ENCODE data around the gene HOXD11. TPM values are rescaled to one million over a fixed set of nuclear protein-coding genes. Genes with fewer than 3 reads are reported as not detected.

Gene HOXD11
- total and polyA plus RNA-seq, 2 of the 13 experiments (the other 11 are each of a cell fraction or from before 2014, with no cell fraction given) = not detected

DNA sequence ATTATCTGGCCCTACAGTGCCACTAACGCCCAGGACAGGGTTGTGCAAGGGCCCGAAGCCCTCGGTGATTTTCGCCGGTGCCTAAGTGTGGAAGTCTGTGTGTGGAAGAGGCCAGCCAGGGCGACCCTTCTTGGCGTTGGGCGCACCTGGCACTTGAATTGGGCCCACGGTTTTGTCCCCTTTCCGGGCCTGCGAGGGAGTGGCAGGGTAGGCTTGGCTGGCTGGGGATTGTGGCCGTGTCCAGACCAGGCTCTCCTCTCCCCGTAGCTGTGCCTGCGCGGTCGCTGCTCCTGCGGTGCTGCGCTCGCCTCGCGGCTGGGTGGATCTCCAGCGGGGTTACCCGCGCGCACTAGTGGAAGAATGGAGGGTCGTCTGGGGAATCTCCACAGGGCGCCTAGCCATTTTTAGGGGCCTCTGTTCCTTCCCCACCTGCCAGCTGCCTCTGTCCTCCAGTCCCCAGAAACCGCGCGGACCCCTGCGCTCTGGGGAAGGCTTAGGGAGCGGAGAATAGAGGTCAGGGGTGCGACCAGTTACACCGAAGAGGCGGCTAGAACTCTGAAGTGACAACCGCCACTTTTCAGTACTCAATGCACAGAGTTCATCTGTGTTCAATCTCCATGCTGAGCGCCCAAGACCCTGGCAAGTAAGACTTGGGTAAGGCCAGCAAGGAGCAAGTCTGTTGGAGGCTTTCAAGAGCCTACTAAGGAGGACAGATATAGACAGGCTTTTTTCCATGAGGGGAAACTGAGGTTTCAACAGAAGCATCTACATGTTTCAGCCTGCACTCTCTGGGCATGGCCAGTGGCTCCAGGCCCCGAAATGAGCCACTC lies 39.3 kb upstream of the HOXD11 start:
- 50% methylated on average over 29 of the region's 38 CpGs for WGBS (ENCODE audit: low lambda C conversion rate)
- Histone ChIP-seq H3K4me1 (ENCODE audit: insufficient read depth, low read length) (no peaks in the 10 kb centered on the region), H3K9ac (ENCODE audit: insufficient read depth, low read depth, low read length) (no peak overlapping the region), H3K4me3 (replicated peaks in 1 of 3; ENCODE audit: insufficient read depth in 1 of 3, low read depth in 2 of 3, low read length in 3 of 3) (peak overlapping the region in 1 of 3 experiments; percentile 44; a peak in 1 of 6 replicates), H3K4me2 (ENCODE audit: low read depth, low read length) (peak overlapping the region; percentile 50), H4K20me1 (ENCODE audit: insufficient read depth, low read length) (no peaks in the 10 kb centered on the region), H3K27me3 (ENCODE audit: control insufficient read depth in 1 of 2, insufficient read depth in 2 of 2, low read length in 2 of 2) (peaks cover 18 to 68% of the 10 kb centered on the region in 2 experiments), H3K27ac (ENCODE audit: extremely low read length, insufficient read depth, low read length) (no peak overlapping the region), H3K36me3 (replicated peaks in 1 of 2; ENCODE audit: control insufficient read depth in 1 of 2, insufficient read depth in 2 of 2, low read length in 2 of 2) (no peaks in the 10 kb centered on the region), H3K79me2 (ENCODE audit: insufficient read depth, low read length) (no peaks in the 10 kb centered on the region), H2AFZ (ENCODE audit: low read length) (no peak overlapping the region), H3K9me3 (ENCODE audit: low read length) (no peaks in the 10 kb centered on the region)
- TF ChIP-seq, protein P1, sequence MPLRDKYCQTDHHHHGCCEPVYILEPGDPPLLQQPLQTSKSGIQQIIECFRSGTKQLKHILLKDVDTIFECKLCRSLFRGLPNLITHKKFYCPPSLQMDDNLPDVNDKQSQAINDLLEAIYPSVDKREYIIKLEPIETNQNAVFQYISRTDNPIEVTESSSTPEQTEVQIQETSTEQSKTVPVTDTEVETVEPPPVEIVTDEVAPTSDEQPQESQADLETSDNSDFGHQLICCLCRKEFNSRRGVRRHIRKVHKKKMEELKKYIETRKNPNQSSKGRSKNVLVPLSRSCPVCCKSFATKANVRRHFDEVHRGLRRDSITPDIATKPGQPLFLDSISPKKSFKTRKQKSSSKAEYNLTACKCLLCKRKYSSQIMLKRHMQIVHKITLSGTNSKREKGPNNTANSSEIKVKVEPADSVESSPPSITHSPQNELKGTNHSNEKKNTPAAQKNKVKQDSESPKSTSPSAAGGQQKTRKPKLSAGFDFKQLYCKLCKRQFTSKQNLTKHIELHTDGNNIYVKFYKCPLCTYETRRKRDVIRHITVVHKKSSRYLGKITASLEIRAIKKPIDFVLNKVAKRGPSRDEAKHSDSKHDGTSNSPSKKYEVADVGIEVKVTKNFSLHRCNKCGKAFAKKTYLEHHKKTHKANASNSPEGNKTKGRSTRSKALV (CRISPR knock-in tag; IDR thresholded peaks at IDR 0.05) = peak; percentile 74; the same call in 1 of the 2 replicates
- TF ChIP-seq ZNF678 (CRISPR knock-in tag; IDR thresholded peaks at IDR 0.05) (no peak), ZNF350 (CRISPR knock-in tag; IDR thresholded peaks at IDR 0.05; ENCODE audit: borderline replicate concordance, low read depth) (no peak), ZNF652 (CRISPR knock-in tag; IDR thresholded peaks at IDR 0.05; ENCODE audit: borderline replicate concordance, low read depth) (no peak), ZNF660 (CRISPR knock-in tag; IDR thresholded peaks at IDR 0.05; ENCODE audit: borderline replicate concordance, low read depth) (no peak), CEBPB (IDR thresholded peaks at IDR 0.05; ENCODE audit: borderline replicate concordance, low read depth, low read length) (0 out of 2 replicates have a peak, but pooled peaks have one; percentile 4), ZNF326 (CRISPR knock-in tag; IDR thresholded peaks at IDR 0.05; ENCODE audit: borderline replicate concordance) (no peak), SCMH1 (CRISPR knock-in tag; IDR thresholded peaks at IDR 0.05; ENCODE audit: borderline replicate concordance) (no peak), HNRNPLL (IDR thresholded peaks at IDR 0.05; ENCODE audit: low read depth, low read length, poor library complexity, severe bottlenecking) (peak; percentile 9)
- TF ChIP-seq, protein P2, sequence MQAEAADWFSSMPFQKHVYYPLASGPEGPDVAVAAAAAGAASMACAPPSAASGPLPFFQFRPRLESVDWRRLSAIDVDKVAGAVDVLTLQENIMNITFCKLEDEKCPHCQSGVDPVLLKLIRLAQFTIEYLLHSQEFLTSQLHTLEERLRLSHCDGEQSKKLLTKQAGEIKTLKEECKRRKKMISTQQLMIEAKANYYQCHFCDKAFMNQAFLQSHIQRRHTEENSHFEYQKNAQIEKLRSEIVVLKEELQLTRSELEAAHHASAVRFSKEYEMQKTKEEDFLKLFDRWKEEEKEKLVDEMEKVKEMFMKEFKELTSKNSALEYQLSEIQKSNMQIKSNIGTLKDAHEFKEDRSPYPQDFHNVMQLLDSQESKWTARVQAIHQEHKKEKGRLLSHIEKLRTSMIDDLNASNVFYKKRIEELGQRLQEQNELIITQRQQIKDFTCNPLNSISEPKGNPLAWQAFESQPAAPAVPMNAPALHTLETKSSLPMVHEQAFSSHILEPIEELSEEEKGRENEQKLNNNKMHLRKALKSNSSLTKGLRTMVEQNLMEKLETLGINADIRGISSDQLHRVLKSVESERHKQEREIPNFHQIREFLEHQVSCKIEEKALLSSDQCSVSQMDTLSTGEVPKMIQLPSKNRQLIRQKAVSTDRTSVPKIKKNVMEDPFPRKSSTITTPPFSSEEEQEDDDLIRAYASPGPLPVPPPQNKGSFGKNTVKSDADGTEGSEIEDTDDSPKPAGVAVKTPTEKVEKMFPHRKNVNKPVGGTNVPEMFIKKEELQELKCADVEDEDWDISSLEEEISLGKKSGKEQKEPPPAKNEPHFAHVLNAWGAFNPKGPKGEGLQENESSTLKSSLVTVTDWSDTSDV (CRISPR knock-in tag; IDR thresholded peaks at IDR 0.05) = no peak
- TF ChIP-seq, protein P3, sequence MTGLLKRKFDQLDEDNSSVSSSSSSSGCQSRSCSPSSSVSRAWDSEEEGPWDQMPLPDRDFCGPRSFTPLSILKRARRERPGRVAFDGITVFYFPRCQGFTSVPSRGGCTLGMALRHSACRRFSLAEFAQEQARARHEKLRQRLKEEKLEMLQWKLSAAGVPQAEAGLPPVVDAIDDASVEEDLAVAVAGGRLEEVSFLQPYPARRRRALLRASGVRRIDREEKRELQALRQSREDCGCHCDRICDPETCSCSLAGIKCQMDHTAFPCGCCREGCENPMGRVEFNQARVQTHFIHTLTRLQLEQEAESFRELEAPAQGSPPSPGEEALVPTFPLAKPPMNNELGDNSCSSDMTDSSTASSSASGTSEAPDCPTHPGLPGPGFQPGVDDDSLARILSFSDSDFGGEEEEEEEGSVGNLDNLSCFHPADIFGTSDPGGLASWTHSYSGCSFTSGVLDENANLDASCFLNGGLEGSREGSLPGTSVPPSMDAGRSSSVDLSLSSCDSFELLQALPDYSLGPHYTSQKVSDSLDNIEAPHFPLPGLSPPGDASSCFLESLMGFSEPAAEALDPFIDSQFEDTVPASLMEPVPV (CRISPR knock-in tag; IDR thresholded peaks at IDR 0.05) = no peak
- TF ChIP-seq, protein P4, sequence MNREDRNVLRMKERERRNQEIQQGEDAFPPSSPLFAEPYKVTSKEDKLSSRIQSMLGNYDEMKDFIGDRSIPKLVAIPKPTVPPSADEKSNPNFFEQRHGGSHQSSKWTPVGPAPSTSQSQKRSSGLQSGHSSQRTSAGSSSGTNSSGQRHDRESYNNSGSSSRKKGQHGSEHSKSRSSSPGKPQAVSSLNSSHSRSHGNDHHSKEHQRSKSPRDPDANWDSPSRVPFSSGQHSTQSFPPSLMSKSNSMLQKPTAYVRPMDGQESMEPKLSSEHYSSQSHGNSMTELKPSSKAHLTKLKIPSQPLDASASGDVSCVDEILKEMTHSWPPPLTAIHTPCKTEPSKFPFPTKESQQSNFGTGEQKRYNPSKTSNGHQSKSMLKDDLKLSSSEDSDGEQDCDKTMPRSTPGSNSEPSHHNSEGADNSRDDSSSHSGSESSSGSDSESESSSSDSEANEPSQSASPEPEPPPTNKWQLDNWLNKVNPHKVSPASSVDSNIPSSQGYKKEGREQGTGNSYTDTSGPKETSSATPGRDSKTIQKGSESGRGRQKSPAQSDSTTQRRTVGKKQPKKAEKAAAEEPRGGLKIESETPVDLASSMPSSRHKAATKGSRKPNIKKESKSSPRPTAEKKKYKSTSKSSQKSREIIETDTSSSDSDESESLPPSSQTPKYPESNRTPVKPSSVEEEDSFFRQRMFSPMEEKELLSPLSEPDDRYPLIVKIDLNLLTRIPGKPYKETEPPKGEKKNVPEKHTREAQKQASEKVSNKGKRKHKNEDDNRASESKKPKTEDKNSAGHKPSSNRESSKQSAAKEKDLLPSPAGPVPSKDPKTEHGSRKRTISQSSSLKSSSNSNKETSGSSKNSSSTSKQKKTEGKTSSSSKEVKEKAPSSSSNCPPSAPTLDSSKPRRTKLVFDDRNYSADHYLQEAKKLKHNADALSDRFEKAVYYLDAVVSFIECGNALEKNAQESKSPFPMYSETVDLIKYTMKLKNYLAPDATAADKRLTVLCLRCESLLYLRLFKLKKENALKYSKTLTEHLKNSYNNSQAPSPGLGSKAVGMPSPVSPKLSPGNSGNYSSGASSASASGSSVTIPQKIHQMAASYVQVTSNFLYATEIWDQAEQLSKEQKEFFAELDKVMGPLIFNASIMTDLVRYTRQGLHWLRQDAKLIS (CRISPR knock-in tag; IDR thresholded peaks at IDR 0.05) = no peak
- ChIA-PET CTCF (ENCODE audit: low intra/inter-chr PET ratio, low total read pairs) (no interaction called here), POLR2A (no interaction called here)
- intact Hi-C loops (cut with micrococcal nuclease; ENCODE audit: unreplicated experiment) (no loop called here), in situ Hi-C loops (cut with HindIII; ENCODE audit: extremely low pct_ligation_motif_present, low pct_unique_long_range_greater_than_20kb) (no loop called here)
- ATAC-seq (peak; percentile 68), DNase-seq (ENCODE audit: low spot score) (no peak), FAIRE-seq (no peak)
- no TSS peak for BruUV-seq (replicated peaks)
